ENCODE results near the gene APLP2.

- no peak for TF ChIP-seq CTCF (IDR thresholded peaks at IDR 0.05; ENCODE audit: insufficient read depth, low read length, poor library complexity, severe bottlenecking)
- no peak for TF ChIP-seq EZH2phosphoT487 (conservative IDR thresholded peaks at IDR 0.05; ENCODE audit: low read length)
These were observed 54.4 kb downstream of the APLP2 start for GRCh38 chr11:130124096-130124495.
